Measurements from ENCODE around the gene ZNF526. TPM values are rescaled to one million over a fixed set of nuclear protein-coding genes. Genes with fewer than 3 reads are reported as not detected.

Gene ZNF526
- total and polyA plus RNA-seq, 7 donors: 2.2 to 6.8 (median 3.9) TPM

DNA sequence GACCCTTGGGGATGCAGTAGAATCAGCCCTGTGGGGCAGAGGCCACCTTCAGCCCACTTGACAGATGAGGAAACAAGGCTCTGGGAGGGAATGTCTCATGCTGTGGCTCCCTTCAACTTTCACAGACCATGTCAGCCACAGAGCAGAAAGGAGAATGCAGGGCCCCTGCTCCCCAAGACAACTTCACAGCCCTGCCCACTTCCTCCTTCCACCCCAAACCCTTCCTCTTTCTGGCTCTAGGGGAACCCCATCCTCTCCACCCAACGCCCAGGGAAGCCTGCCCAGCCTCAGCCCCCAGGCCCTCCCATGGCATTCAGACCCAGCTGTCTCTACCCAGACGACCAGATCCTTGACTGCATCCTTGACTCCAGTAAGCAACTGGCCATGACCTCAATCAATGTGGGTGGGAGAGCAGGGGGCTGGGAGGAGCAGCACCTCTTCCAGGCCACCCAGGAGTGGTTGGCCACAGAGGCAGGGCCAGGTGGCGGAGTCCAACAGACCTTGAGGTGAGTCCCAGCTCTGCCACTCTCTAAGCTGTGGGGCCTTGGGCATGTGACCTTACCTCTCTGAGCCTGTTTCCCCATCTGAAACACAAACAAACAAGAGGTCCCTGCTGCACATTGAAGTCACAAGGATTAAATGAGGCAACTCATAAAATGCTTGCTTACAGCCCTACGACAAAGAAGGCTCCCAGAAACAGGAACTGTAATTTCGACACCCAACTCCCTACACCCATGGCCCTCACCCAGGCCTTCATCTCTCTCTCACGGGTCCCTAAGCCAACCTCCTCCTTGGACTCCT lies 18.4 kb upstream of the ZNF526 start:
- H3K4me3 ChIP-seq: no peak overlapping the region
- TF ChIP-seq POLR2AphosphoS5 (IDR thresholded peaks at IDR 0.05) (no peak), EP300 (IDR thresholded peaks at IDR 0.05) (no peak), POLR2A (IDR thresholded peaks at IDR 0.05) (no peak)
- TF ChIP-seq, protein P1, sequence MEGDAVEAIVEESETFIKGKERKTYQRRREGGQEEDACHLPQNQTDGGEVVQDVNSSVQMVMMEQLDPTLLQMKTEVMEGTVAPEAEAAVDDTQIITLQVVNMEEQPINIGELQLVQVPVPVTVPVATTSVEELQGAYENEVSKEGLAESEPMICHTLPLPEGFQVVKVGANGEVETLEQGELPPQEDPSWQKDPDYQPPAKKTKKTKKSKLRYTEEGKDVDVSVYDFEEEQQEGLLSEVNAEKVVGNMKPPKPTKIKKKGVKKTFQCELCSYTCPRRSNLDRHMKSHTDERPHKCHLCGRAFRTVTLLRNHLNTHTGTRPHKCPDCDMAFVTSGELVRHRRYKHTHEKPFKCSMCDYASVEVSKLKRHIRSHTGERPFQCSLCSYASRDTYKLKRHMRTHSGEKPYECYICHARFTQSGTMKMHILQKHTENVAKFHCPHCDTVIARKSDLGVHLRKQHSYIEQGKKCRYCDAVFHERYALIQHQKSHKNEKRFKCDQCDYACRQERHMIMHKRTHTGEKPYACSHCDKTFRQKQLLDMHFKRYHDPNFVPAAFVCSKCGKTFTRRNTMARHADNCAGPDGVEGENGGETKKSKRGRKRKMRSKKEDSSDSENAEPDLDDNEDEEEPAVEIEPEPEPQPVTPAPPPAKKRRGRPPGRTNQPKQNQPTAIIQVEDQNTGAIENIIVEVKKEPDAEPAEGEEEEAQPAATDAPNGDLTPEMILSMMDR (IDR thresholded peaks at IDR 0.05): no peak
- H3K9me3 ChIP-seq: no peaks in the 10 kb centered on the region
- WGBS, 2 donors: 46 to 74% methylated on average over 6 of the region's 6 CpGs
- DNase-seq: no peak
- no peaks in the 10 kb centered on the region for H3K27me3 ChIP-seq
- peak overlapping the region in 3 of 4 donors; percentile 34 to 64 (median 58) for H3K27ac ChIP-seq
- intact Hi-C loops (cut with DNase I): no loop called here
- H3K36me3 ChIP-seq: peaks cover 14 to 87% (median 27%) of the 10 kb centered on the region in 4 donors
- H3K4me1 ChIP-seq: peaks cover 0 to 5% (median 0%) of the 10 kb centered on the region in 4 donors

DNA sequence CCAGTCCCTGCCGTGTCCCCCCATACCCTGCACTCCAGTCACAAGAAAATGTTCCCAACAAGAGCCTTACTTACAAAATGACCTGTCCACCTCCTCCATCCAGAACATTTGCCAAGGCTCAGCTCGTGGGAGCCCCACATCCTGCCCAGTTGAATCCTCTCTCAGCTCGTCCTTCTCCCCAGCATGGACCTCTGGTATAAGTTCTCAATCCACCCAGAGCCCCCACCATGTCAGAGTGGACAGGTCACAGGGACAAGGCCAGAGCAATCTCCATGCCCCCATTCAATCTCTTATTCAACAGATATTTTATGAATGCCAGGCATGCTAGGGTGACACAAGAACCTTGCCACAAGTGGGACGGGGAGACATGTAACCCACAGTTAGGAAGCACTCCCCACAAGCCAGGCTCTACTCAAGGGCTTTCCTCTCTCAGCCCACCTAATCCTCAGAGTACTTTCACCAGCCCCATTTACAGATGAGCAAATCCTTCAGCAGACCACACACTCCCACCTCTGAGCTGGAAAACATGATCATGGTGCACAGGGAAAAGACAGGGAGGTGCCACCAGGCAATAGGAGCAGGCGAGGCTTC lies 17.7 kb upstream of the ZNF526 start:
- WGBS, 2 donors: 71 to 72% methylated on average over 5 of the region's 5 CpGs
- peaks cover 0 to 5% (median 0%) of the 10 kb centered on the region in 4 donors for H3K4me1 ChIP-seq
- no peaks in the 10 kb centered on the region for H3K27me3 ChIP-seq
- DNase-seq: no peak
- intact Hi-C loops (cut with DNase I): no loop called here
- H3K4me3 ChIP-seq: no peak overlapping the region
- H3K27ac ChIP-seq: no peak overlapping the region
- no peaks in the 10 kb centered on the region for H3K9me3 ChIP-seq
- TF ChIP-seq POLR2A (IDR thresholded peaks at IDR 0.05): no peak
- TF ChIP-seq, protein P1 (IDR thresholded peaks at IDR 0.05): no peak
- no peak for TF ChIP-seq POLR2AphosphoS5 (IDR thresholded peaks at IDR 0.05)
- no peak for TF ChIP-seq EP300 (IDR thresholded peaks at IDR 0.05)
- peaks cover 14 to 94% (median 32%) of the 10 kb centered on the region in 4 donors for H3K36me3 ChIP-seq

DNA sequence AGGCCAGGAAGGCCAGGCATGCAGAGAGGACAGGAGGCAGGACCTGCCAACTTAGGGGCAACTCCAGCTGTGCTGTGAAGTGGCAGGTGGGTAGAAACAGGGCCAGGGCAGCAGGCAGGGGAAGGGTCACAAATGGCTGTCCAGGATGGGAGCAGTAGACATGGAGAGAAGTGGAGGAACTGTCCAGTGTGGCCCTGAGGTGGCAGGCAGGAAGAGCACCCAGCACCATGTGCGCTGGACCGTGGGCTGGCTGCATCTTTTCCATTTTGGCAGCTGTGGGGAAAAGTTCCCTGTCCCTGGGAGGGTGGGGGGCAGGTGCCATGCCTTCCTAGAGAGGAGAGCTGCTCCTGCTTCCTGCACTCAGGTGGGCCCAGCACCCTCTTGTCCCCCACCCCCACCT lies 16.4 kb upstream of the ZNF526 start:
- Histone ChIP-seq H3K4me1 (peaks cover 0 to 5% (median 0%) of the 10 kb centered on the region in 4 donors), H3K27ac (no peak overlapping the region), H3K4me3 (no peak overlapping the region), H3K27me3 (no peaks in the 10 kb centered on the region), H3K9me3 (no peaks in the 10 kb centered on the region), H3K36me3 (peaks cover 26 to 100% (median 41%) of the 10 kb centered on the region in 4 donors)
- no peak for TF ChIP-seq POLR2AphosphoS5 (IDR thresholded peaks at IDR 0.05)
- no peak for TF ChIP-seq POLR2A (IDR thresholded peaks at IDR 0.05)
- TF ChIP-seq EP300 (IDR thresholded peaks at IDR 0.05): no peak
- TF ChIP-seq, protein P1 (IDR thresholded peaks at IDR 0.05): no peak
- no peak for DNase-seq
- intact Hi-C loops (cut with DNase I): no loop called here
- 94 to 95% methylated on average over 2 of the region's 2 CpGs for WGBS, 2 donors

DNA sequence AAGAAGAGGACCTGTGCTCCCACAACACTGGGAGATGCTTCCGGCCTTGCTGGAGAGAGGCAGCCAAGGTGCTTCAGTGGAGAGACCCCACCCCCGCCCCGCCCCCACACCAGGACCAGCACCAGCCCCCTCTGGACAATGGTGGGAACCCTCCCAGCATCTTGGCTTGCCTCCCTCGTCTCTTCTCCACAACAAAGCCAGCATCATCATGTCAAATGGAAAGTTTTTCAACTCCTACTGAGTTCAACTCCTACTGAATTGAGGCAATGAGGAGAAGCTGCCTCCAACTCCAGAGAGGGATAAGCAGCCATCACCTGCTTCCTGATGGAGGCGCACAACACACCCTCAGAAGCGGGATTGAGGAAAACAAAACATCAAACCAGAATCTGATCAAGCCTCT lies 15.4 kb upstream of the ZNF526 start:
- Histone ChIP-seq H3K4me3 (no peak overlapping the region), H3K27me3 (no peaks in the 10 kb centered on the region), H3K36me3 (peaks cover 31 to 100% (median 42%) of the 10 kb centered on the region in 4 donors), H3K4me1 (peaks cover 0 to 5% (median 0%) of the 10 kb centered on the region in 4 donors), H3K9me3 (no peaks in the 10 kb centered on the region), H3K27ac (no peak overlapping the region)
- 90 to 92% methylated on average over 6 of the region's 6 CpGs for WGBS, 2 donors
- DNase-seq: no peak
- no peak for TF ChIP-seq EP300 (IDR thresholded peaks at IDR 0.05)
- TF ChIP-seq, protein P1 (IDR thresholded peaks at IDR 0.05): no peak
- no peak for TF ChIP-seq POLR2AphosphoS5 (IDR thresholded peaks at IDR 0.05)
- no peak for TF ChIP-seq POLR2A (IDR thresholded peaks at IDR 0.05)
- intact Hi-C loops (cut with DNase I): no loop called here
